Lower leg skin (tissue), 3 donors: ENCODE measurements around the gene RAB11FIP5.

ENCODE experiments used
- CTCF ChIP-seq, 3 donors: fragments of 450-650 bp; IDR thresholded peaks; one replicate each; pipeline ENCODE4 v1.5.1; 2016; ENCODE audit warnings: antibody characterized with exemption in 3 of 3, mild to moderate bottlenecking in 3 of 3, moderate library complexity in 2 of 3
- POLR2A ChIP-seq, 2 donors: fragments of 450-650 bp; IDR thresholded peaks; one replicate each; pipeline ENCODE4 v1.6.1; 2016 to 2017; ENCODE audit warnings: antibody characterized with exemption in 2 of 2, mild to moderate bottlenecking in 1 of 2, moderate library complexity in 1 of 2

- TF ChIP-seq POLR2A (IDR thresholded peaks at IDR 0.05) = no peak
- TF ChIP-seq CTCF (IDR thresholded peaks at IDR 0.05) = no peak
Observed at GRCh38 chr2:73033766-73034381, 78.9 kb downstream of the RAB11FIP5 start.
